Placental pericyte (primary cell): ENCODE measurements around the gene ZFTA. TPM values are rescaled to one million over a fixed set of nuclear protein-coding genes. Genes with fewer than 3 reads are reported as not detected.

Source experiments
- small RNA-seq: library from RNA; depleted of rRNA; stranded (forward); fragments of <200 nt; gene quantifications from one replicate; pipeline ENCODE3, GENCODE V24; 2012; ENCODE audit warnings: low replicate concordance
- total RNA-seq: library from RNA; depleted of rRNA; stranded (reverse); fragments of >200 nt; gene quantifications from 2 replicates; pipeline ENCODE4 v1.2.3, GENCODE V29; 2012

The ZFTA gene
- 8.5 and 17.9 TPM in 2 replicates for total RNA-seq

GRCh38 chr11:63768237-63769041, at the start of gene ZFTA:
Gene ZFTA, minus strand, starts transcription at chr11:63768775. Its CDS starts 153 bp downstream, at chr11:63768622.

GRCh38 chr11:63813035-63813562, 44.5 kb upstream of the ZFTA start, which contains the start of gene SPINDOC:
Gene SPINDOC, plus strand, starts transcription at chr11:63813456. Its CDS starts 231 bp downstream, at chr11:63813687.

Small RNAs within 50 kb of the gene (small RNA-seq; reads per million reads assigned to genes)
- gene RN7SL596P: not detected

Other genes with a start within 250 kb of the ZFTA start
- gene PLAAT4, start 232.0 kb downstream of the ZFTA start, total RNA-seq: 1.6 and 15.5 TPM in 2 replicates
- not detected in 2 replicates for gene PLAAT2, start 205.4 kb downstream of the ZFTA start, total RNA-seq
- 3.3 and 10.9 TPM in 2 replicates for gene PLAAT3, start 154.3 kb downstream of the ZFTA start, total RNA-seq
- gene ATL3, start 97.4 kb downstream of the ZFTA start, total RNA-seq: 75.3 and 166 TPM in 2 replicates
- 54.4 and 142 TPM in 2 replicates for gene RTN3, start 87.3 kb downstream of the ZFTA start, total RNA-seq
- gene SPINDOC, start 44.7 kb upstream of the ZFTA start, total RNA-seq: 26.9 and 35.9 TPM in 2 replicates
- 18.6 and 31.8 TPM in 2 replicates for gene MARK2, start 70.3 kb upstream of the ZFTA start, total RNA-seq
- gene RCOR2, start 148.4 kb upstream of the ZFTA start, total RNA-seq: 1.5 and 1.6 TPM in 2 replicates
- gene NAA40, start 170.2 kb upstream of the ZFTA start, total RNA-seq: 16.2 and 17.8 TPM in 2 replicates
- 287 and 329 TPM in 2 replicates for gene COX8A, start 205.8 kb upstream of the ZFTA start, total RNA-seq
- 38.7 and 55.8 TPM in 2 replicates for gene OTUB1, start 217.7 kb upstream of the ZFTA start, total RNA-seq